Ovary (tissue), 3 donors: ENCODE data around the gene C19orf73.

Experiments
- EP300 ChIP-seq: sonication (generic); formaldehyde crosslinking; IDR thresholded peaks from one replicate; pipeline ENCODE4 v1.6.1; 2017; ENCODE audit warnings: antibody characterized with exemption
- TF ChIP-seq, protein P1 (sequence below), 3 donors: fragments of 450-650 bp in 2 of 3; fragments of 200-600 bp in 1 of 3; IDR thresholded peaks; one replicate each; pipeline versions ENCODE4 v1.5.1 to v1.8.0; 2016 to 2022; ENCODE audit warnings: antibody characterized with exemption in 3 of 3, mild to moderate bottlenecking in 1 of 3
- donor health status: DM: no; HTN: no; CAD: no.

- TF ChIP-seq, protein P1, sequence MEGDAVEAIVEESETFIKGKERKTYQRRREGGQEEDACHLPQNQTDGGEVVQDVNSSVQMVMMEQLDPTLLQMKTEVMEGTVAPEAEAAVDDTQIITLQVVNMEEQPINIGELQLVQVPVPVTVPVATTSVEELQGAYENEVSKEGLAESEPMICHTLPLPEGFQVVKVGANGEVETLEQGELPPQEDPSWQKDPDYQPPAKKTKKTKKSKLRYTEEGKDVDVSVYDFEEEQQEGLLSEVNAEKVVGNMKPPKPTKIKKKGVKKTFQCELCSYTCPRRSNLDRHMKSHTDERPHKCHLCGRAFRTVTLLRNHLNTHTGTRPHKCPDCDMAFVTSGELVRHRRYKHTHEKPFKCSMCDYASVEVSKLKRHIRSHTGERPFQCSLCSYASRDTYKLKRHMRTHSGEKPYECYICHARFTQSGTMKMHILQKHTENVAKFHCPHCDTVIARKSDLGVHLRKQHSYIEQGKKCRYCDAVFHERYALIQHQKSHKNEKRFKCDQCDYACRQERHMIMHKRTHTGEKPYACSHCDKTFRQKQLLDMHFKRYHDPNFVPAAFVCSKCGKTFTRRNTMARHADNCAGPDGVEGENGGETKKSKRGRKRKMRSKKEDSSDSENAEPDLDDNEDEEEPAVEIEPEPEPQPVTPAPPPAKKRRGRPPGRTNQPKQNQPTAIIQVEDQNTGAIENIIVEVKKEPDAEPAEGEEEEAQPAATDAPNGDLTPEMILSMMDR (IDR thresholded peaks at IDR 0.05) = no peak
- no peak for TF ChIP-seq EP300
Measured at GRCh38 chr19:49120868-49121267, 1.9 kb upstream of the C19orf73 start.
